Measurements from ENCODE around the gene FDX2. TPM values are rescaled to one million over a fixed set of nuclear protein-coding genes. Genes with fewer than 3 reads are reported as not detected.

Gene FDX2
- polyA plus RNA-seq, 1 donor from 2014 or later, result 82.7 TPM

DNA sequence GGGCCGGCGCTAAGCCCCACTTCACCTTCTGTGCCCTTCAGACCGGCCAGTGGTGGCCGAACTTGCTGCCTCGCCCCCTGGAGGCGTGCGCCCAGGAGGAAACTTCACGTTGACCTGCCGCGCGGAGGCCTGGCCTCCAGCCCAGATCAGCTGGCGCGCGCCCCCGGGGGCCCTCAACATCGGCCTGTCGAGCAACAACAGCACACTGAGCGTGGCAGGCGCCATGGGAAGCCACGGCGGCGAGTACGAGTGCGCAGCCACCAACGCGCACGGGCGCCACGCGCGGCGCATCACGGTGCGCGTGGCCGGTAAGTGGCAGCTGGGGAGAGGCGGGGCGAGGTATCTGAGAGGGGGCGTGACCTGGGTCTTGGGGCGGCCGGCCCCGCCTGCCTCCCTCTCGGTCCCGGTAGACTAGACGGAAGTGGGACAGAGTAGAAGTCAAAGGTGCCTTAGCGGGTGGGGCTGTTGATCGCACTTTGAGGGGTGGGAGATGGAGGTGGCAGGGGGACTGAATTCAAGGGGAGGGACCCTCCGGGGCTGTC is 20.4 kb downstream of the FDX2 start:
- H3K36me3 ChIP-seq (ENCODE audit: insufficient read depth, low read length), result no peaks in the 10 kb centered on the region
- H2AFZ ChIP-seq (ENCODE audit: low read depth, low read length), result no peak overlapping the region
- H3K9ac ChIP-seq (ENCODE audit: low read length), result no peak overlapping the region
- H3K4me3 ChIP-seq (ENCODE audit: low read length), result no peak overlapping the region
- no peaks in the 10 kb centered on the region for H3K9me2 ChIP-seq (ENCODE audit: insufficient read depth, low read length)
- H3K27ac ChIP-seq (ENCODE audit: low read length), result no peak overlapping the region
- no peaks in the 10 kb centered on the region for H4K20me1 ChIP-seq (ENCODE audit: insufficient read depth)
- TF ChIP-seq RAD21 (conservative IDR thresholded peaks at IDR 0.05) (no peak), EP300 (conservative IDR thresholded peaks at IDR 0.05; ENCODE audit: poor library complexity, severe bottlenecking) (no peak), POLR2AphosphoS5 (IDR thresholded peaks at IDR 0.05) (no peak), SMC3 (conservative IDR thresholded peaks at IDR 0.05; ENCODE audit: poor library complexity) (no peak), EZH2 (IDR thresholded peaks at IDR 0.05; ENCODE audit: borderline replicate concordance, insufficient read depth, low read length, poor library complexity, severe bottlenecking) (no peak), TAF1 (IDR thresholded peaks at IDR 0.05; ENCODE audit: low read depth) (no peak), MXI1 (conservative IDR thresholded peaks at IDR 0.05; ENCODE audit: poor library complexity, severe bottlenecking) (no peak)
- TF ChIP-seq, protein P1, sequence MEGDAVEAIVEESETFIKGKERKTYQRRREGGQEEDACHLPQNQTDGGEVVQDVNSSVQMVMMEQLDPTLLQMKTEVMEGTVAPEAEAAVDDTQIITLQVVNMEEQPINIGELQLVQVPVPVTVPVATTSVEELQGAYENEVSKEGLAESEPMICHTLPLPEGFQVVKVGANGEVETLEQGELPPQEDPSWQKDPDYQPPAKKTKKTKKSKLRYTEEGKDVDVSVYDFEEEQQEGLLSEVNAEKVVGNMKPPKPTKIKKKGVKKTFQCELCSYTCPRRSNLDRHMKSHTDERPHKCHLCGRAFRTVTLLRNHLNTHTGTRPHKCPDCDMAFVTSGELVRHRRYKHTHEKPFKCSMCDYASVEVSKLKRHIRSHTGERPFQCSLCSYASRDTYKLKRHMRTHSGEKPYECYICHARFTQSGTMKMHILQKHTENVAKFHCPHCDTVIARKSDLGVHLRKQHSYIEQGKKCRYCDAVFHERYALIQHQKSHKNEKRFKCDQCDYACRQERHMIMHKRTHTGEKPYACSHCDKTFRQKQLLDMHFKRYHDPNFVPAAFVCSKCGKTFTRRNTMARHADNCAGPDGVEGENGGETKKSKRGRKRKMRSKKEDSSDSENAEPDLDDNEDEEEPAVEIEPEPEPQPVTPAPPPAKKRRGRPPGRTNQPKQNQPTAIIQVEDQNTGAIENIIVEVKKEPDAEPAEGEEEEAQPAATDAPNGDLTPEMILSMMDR (IDR thresholded peaks at IDR 0.05; ENCODE audit: poor library complexity, severe bottlenecking), result no peak
- TF ChIP-seq, protein P2, sequence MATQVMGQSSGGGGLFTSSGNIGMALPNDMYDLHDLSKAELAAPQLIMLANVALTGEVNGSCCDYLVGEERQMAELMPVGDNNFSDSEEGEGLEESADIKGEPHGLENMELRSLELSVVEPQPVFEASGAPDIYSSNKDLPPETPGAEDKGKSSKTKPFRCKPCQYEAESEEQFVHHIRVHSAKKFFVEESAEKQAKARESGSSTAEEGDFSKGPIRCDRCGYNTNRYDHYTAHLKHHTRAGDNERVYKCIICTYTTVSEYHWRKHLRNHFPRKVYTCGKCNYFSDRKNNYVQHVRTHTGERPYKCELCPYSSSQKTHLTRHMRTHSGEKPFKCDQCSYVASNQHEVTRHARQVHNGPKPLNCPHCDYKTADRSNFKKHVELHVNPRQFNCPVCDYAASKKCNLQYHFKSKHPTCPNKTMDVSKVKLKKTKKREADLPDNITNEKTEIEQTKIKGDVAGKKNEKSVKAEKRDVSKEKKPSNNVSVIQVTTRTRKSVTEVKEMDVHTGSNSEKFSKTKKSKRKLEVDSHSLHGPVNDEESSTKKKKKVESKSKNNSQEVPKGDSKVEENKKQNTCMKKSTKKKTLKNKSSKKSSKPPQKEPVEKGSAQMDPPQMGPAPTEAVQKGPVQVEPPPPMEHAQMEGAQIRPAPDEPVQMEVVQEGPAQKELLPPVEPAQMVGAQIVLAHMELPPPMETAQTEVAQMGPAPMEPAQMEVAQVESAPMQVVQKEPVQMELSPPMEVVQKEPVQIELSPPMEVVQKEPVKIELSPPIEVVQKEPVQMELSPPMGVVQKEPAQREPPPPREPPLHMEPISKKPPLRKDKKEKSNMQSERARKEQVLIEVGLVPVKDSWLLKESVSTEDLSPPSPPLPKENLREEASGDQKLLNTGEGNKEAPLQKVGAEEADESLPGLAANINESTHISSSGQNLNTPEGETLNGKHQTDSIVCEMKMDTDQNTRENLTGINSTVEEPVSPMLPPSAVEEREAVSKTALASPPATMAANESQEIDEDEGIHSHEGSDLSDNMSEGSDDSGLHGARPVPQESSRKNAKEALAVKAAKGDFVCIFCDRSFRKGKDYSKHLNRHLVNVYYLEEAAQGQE (IDR thresholded peaks at IDR 0.05; ENCODE audit: borderline replicate concordance), result no peak
- peaks cover 74% of the 10 kb centered on the region for H3K27me3 ChIP-seq (ENCODE audit: insufficient read depth, low read depth, low read length)
- H3K9me3 ChIP-seq (ENCODE audit: low read length), result no peaks in the 10 kb centered on the region
- no peaks in the 10 kb centered on the region for H3K79me2 ChIP-seq (replicated peaks; ENCODE audit: insufficient read depth, low read length)
- no peaks in the 10 kb centered on the region for H3F3A ChIP-seq (ENCODE audit: insufficient read depth, low read length, poor library complexity, severe bottlenecking)
- no peak overlapping the region for H3K4me2 ChIP-seq (ENCODE audit: low read length)

DNA sequence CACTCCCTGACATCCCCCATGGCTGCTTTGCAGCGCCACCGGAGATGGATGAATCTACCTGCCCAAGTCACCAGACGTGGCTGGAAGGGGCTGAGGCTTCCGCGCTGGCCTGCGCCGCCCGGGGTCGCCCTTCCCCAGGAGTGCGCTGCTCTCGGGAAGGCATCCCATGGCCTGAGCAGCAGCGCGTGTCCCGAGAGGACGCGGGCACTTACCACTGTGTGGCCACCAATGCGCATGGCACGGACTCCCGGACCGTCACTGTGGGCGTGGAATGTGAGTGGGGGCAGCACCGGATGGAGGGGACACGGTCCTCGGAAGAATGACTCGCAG is 21.5 kb downstream of the FDX2 start:
- Histone ChIP-seq H3K9me3 (ENCODE audit: low read length) (no peaks in the 10 kb centered on the region), H3K4me2 (ENCODE audit: low read length) (no peak overlapping the region), H3F3A (ENCODE audit: insufficient read depth, low read length, poor library complexity, severe bottlenecking) (no peaks in the 10 kb centered on the region), H3K9me2 (ENCODE audit: insufficient read depth, low read length) (no peaks in the 10 kb centered on the region), H4K20me1 (ENCODE audit: insufficient read depth) (no peaks in the 10 kb centered on the region), H2AFZ (ENCODE audit: low read depth, low read length) (no peak overlapping the region), H3K79me2 (replicated peaks; ENCODE audit: insufficient read depth, low read length) (no peaks in the 10 kb centered on the region), H3K36me3 (ENCODE audit: insufficient read depth, low read length) (no peaks in the 10 kb centered on the region), H3K4me3 (ENCODE audit: low read length) (no peak overlapping the region), H3K9ac (ENCODE audit: low read length) (no peak overlapping the region), H3K27ac (ENCODE audit: low read length) (no peak overlapping the region), H3K27me3 (ENCODE audit: insufficient read depth, low read depth, low read length) (peaks cover 81% of the 10 kb centered on the region)
- TF ChIP-seq EP300 (conservative IDR thresholded peaks at IDR 0.05; ENCODE audit: poor library complexity, severe bottlenecking) (no peak), TAF1 (IDR thresholded peaks at IDR 0.05; ENCODE audit: low read depth) (no peak), RAD21 (conservative IDR thresholded peaks at IDR 0.05) (no peak), SMC3 (conservative IDR thresholded peaks at IDR 0.05; ENCODE audit: poor library complexity) (no peak)
- TF ChIP-seq, protein P1 (IDR thresholded peaks at IDR 0.05; ENCODE audit: poor library complexity, severe bottlenecking), result no peak

Data from neural cell (in vitro differentiated cells).